NB4 (cell line): Measurements from ENCODE around the gene ATP4B.

Experiments
- DNase-seq: peaks from one replicate; pipeline ENCODE4 v3.0.0; 2010; ENCODE audit warnings: low read depth
- H3K4me3 ChIP-seq: one replicate; pipeline ENCODE4 v1.5.1; 2011; ENCODE audit warnings: mild to moderate bottlenecking, low read depth, low read length, moderate library complexity
- CTCF ChIP-seq: IDR thresholded peaks from one replicate; pipeline ENCODE4 v1.5.1; 2012; ENCODE audit warnings: low read depth, low read length
- MYC ChIP-seq: IDR thresholded peaks from 2 replicates; pipeline ENCODE4 v1.6.1; 2011; ENCODE audit warnings: low read depth, low read length
- POLR2A ChIP-seq: IDR thresholded peaks from 2 replicates; pipeline ENCODE4 v1.6.1; 2011; ENCODE audit warnings: mild to moderate bottlenecking; ENCODE audit not compliant: insufficient read length; ENCODE audit errors: extremely low read depth
- TF ChIP-seq, protein P1 (sequence below): IDR thresholded peaks from 2 replicates; pipeline ENCODE4 v1.6.1; 2011; ENCODE audit warnings: low read depth, low read length

Gene ATP4B

DNA sequence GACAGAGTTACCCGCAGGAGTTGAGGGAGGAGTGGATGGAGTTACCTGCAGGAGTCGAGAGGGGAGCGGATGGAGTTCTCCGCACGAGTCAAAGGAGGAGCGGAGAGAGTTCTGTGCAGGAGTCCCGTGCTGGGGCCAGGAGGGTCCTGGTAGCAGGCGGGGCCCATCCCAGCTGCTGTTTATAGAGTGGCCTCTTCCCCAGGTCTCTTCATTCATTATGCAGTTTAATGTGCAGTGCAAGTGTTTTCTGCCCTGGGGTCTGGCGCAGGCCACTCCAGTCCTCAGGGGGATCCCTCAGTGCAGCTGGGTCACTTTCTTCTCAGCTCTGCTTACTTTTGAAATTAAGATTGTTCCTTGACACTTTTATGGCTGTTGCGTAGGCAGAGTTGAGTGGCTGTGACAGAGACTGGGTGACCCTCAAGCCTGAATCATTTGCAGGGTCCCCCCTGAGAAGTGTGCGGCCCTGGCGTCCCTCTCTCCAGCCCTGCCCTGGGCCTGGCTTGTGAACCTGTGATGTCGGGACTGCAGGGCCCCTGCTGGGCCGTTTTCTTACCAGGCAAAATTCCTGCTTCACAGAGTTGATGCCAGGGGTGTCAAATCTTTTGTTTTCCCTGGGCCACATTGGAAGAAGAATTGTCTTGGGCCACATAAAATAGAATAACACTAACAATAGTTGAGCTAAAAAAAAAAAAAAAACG, 55.6 kb downstream of the ATP4B start:
- DNase-seq = no peak
- no peak overlapping the region for H3K4me3 ChIP-seq
- TF ChIP-seq POLR2A = no peak
- TF ChIP-seq, protein P1, sequence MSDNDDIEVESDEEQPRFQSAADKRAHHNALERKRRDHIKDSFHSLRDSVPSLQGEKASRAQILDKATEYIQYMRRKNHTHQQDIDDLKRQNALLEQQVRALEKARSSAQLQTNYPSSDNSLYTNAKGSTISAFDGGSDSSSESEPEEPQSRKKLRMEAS = no peak

GRCh38 chr13:113601166-113602070, 56.6 kb downstream of the ATP4B start:
- H3K4me3 ChIP-seq = no peak overlapping the region
- no peak for DNase-seq
- TF ChIP-seq, protein P1 = no peak
- TF ChIP-seq POLR2A (no peak), CTCF (no peak), MYC (no peak)

DNA sequence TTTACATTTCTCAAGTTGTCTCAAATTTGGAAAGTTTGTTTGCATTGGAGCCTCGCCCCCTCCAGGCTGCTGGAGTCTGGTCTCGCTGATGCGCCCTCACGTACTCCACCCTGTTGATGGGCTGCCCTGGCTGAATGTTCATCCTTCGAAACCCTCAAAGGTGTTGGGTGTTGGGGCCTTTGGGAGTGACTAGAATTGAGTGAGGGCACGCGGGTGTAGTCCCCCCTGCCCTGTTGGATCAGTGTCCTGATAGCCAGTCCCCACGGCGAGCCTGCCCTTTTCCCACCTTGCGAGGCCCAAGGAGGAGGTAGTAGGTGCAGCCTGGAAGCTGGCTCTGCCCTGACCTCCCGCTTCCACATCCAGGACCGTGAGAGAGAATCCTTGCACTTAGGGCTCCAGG, 58.6 kb downstream of the ATP4B start:
- no peak for DNase-seq
- H3K4me3 ChIP-seq = no peak overlapping the region
- no peak for TF ChIP-seq POLR2A
- TF ChIP-seq, protein P1 = no peak
- TF ChIP-seq MYC = no peak
- TF ChIP-seq CTCF = no peak
